Measurements from ENCODE around the gene ATG10.
"Not testable (repeated sequence)": the region's sequence is repeated elsewhere in the genome, so short reads cannot be mapped to it uniquely, and the experiment has no call there.

Gene ATG10

GRCh38 chr5:81980598-81981260 is 8.9 kb downstream of the ATG10 start:
- DNase-seq (ENCODE audit: insufficient read length, low spot score) (no peak), FAIRE-seq (no peak)

- not testable (repeated sequence) for DNase-seq (ENCODE audit: insufficient read length, low spot score); FAIRE-seq
Measured at GRCh38 chr5:81982172-81982685, 10.4 kb downstream of the ATG10 start.

- DNase-seq (ENCODE audit: insufficient read length, low spot score); FAIRE-seq: not testable (repeated sequence)
Measured at GRCh38 chr5:81983148-81983547, 11.3 kb downstream of the ATG10 start.

- FAIRE-seq; DNase-seq (ENCODE audit: insufficient read length, low spot score): not testable (repeated sequence)
Measured at GRCh38 chr5:81983563-81983962, 11.7 kb downstream of the ATG10 start.

GRCh38 chr5:81986126-81986525 is 14.3 kb downstream of the ATG10 start:
- FAIRE-seq (no peak), DNase-seq (ENCODE audit: insufficient read length, low spot score) (no peak)

- DNase-seq (ENCODE audit: insufficient read length, low spot score) (no peak), FAIRE-seq (no peak)
Measured at GRCh38 chr5:81989204-81989603, 17.4 kb downstream of the ATG10 start.

- no peak for DNase-seq (ENCODE audit: insufficient read length, low spot score)
- no peak for FAIRE-seq
Measured at GRCh38 chr5:81994679-81995078, 22.9 kb downstream of the ATG10 start.

- FAIRE-seq (no peak), DNase-seq (ENCODE audit: insufficient read length, low spot score) (no peak)
Measured at GRCh38 chr5:81995407-81995806, 23.6 kb downstream of the ATG10 start.

- DNase-seq (ENCODE audit: insufficient read length, low spot score) (no peak), FAIRE-seq (no peak)
Measured at GRCh38 chr5:82004511-82004910, 32.7 kb downstream of the ATG10 start.

GRCh38 chr5:82009869-82010268 is 38.0 kb downstream of the ATG10 start:
- not testable (repeated sequence) for FAIRE-seq

GRCh38 chr5:82010696-82011095 is 38.9 kb downstream of the ATG10 start:
- DNase-seq (ENCODE audit: insufficient read length, low spot score) (no peak), FAIRE-seq (no peak)

More at GRCh38 chr5:82009869-82010268, 38.0 kb downstream of the ATG10 start:
- not testable (repeated sequence) for DNase-seq (ENCODE audit: insufficient read length, low spot score)

GRCh38 chr5:82011761-82012160 is 39.9 kb downstream of the ATG10 start:
- FAIRE-seq = no peak
- no peak for DNase-seq (ENCODE audit: insufficient read length, low spot score)

GRCh38 chr5:82014644-82015043 is 42.8 kb downstream of the ATG10 start:
- FAIRE-seq; DNase-seq (ENCODE audit: insufficient read length, low spot score): not testable (repeated sequence)

GRCh38 chr5:82018462-82018861 is 46.6 kb downstream of the ATG10 start:
- DNase-seq (ENCODE audit: insufficient read length, low spot score) (no peak), FAIRE-seq (no peak)

GRCh38 chr5:82019342-82020138 is 47.7 kb downstream of the ATG10 start:
- DNase-seq (ENCODE audit: insufficient read length, low spot score) = no peak
- FAIRE-seq = no peak

GRCh38 chr5:82022499-82022898 is 50.7 kb downstream of the ATG10 start:
- DNase-seq (ENCODE audit: insufficient read length, low spot score) = no peak
- FAIRE-seq = no peak

GRCh38 chr5:82023644-82024043 is 51.8 kb downstream of the ATG10 start:
- FAIRE-seq (no peak), DNase-seq (ENCODE audit: insufficient read length, low spot score) (no peak)

- no peak for FAIRE-seq
- no peak for DNase-seq (ENCODE audit: insufficient read length, low spot score)
Measured at GRCh38 chr5:82031220-82032119, 59.6 kb downstream of the ATG10 start.

- FAIRE-seq; DNase-seq (ENCODE audit: insufficient read length, low spot score): not testable (repeated sequence)
Measured at GRCh38 chr5:82042894-82043293, 71.1 kb downstream of the ATG10 start.

GRCh38 chr5:82044010-82044409 is 72.2 kb downstream of the ATG10 start:
- DNase-seq (ENCODE audit: insufficient read length, low spot score) (no peak), FAIRE-seq (no peak)
